WTC11 (cell line): ENCODE results near the gene SSH2.

Source experiments
- ATF3 ChIP-seq: sonication (generic); formaldehyde crosslinking; conservative IDR thresholded peaks from 2 replicates; pipeline ENCODE4 v1.8.1; 2022; ENCODE audit warnings: mild to moderate bottlenecking, missing genetic modification reagents
- CTCF ChIP-seq: fragments of 200-600 bp; IDR thresholded peaks from 2 replicates; pipeline ENCODE4 v1.8.0; 2022; ENCODE audit warnings: antibody characterized with exemption
- ETV6 ChIP-seq: sonication (generic); formaldehyde crosslinking; IDR thresholded peaks from 2 replicates; pipeline ENCODE4 v1.8.1; 2022; ENCODE audit warnings: mild to moderate bottlenecking, missing genetic modification reagents
- FOXJ3 ChIP-seq: sonication (generic); formaldehyde crosslinking; IDR thresholded peaks from 2 replicates; pipeline ENCODE4 v1.9.0; 2021; ENCODE audit warnings: missing genetic modification reagents, mild to moderate bottlenecking, borderline replicate concordance
- GABPB1 ChIP-seq: sonication (generic); formaldehyde crosslinking; IDR thresholded peaks from 2 replicates; pipeline ENCODE4 v1.8.1; 2023; ENCODE audit warnings: mild to moderate bottlenecking, missing genetic modification reagents
- JUN ChIP-seq: sonication (generic); formaldehyde crosslinking; IDR thresholded peaks from 2 replicates; pipeline ENCODE4 v1.8.0; 2023; ENCODE audit warnings: mild to moderate bottlenecking, missing genetic modification reagents
- ZNF232 ChIP-seq: sonication (generic); formaldehyde crosslinking; IDR thresholded peaks from 2 replicates; pipeline ENCODE4 v1.8.0; 2022; ENCODE audit warnings: mild to moderate bottlenecking, missing genetic modification reagents
- ZNF263 ChIP-seq: sonication (generic); formaldehyde crosslinking; IDR thresholded peaks from 2 replicates; pipeline ENCODE4 v1.8.1; 2022; ENCODE audit warnings: low read depth, mild to moderate bottlenecking, moderate library complexity, missing genetic modification reagents

GRCh38 chr17:29653995-29654714, 275.9 kb downstream of the SSH2 start:
- TF ChIP-seq CTCF (no peak), ZNF232 (CRISPR knock-in tag) (no peak), FOXJ3 (no peak), ETV6 (no peak), GABPB1 (CRISPR knock-in tag) (no peak), ZNF263 (CRISPR knock-in tag) (no peak), JUN (no peak), ATF3 (CRISPR knock-in tag) (no peak)
